GM12878 (cell line): ENCODE measurements around the gene TADA2A. TPM values are rescaled to one million over a fixed set of nuclear protein-coding genes. Genes with fewer than 3 reads are reported as not detected.

Experiments used
- ATAC-seq: fragments of 200-7000 bp; cut with Tn5 transposase; 3 replicates; pipeline ENCODE4 v1.9.1; 2020; ENCODE audit warnings: mild to moderate bottlenecking, moderate library complexity
- BruUV-seq: library from RNA; stranded (reverse); fragments of 400-500 nt; replicated peaks from 2 replicates; lab custom pipeline; 2021; lab: Mats Ljungman, UMichigan
- CTCF ChIA-PET: fragments of 300-600 bp; sonication (Branson Sonifier 250); formaldehyde crosslinking; extraction: SDS; loops from one replicate; lab custom pipeline; 2021; ENCODE audit warnings: inconsistent platforms; lab: Yijun Ruan, JAX
- POLR2A ChIA-PET: fragments of 350-600 bp; formaldehyde crosslinking; extraction: SDS; loops from one replicate; lab custom pipeline; 2021; ENCODE audit warnings: inconsistent platforms; lab: Charles Lee
- RAD21 ChIA-PET: fragments of 300-600 bp; sonication (Branson Sonifier 250); formaldehyde crosslinking; loops from one replicate; lab custom pipeline; 2023; ENCODE audit warnings: antibody characterized with exemption; ENCODE audit not compliant: unreplicated experiment; lab: Charles Lee
- SMC1A ChIA-PET: fragments of 300-600 bp; sonication (Branson Sonifier 250); formaldehyde crosslinking; loops from one replicate; lab custom pipeline; 2023; ENCODE audit not compliant: unreplicated experiment, uncharacterized antibody; lab: Charles Lee
- DNase-seq: peaks from one replicate; pipeline ENCODE4 v3.0.0-alpha.2; 2011; ENCODE audit warnings: low read depth, low spot score
- FAIRE-seq: peaks from 3 replicates; lab custom pipeline; 2011; peaks lifted over from hg19 to GRCh38; lab: Jason Lieb, UNC
- H2AFZ ChIP-seq: 2 replicates; pipeline ENCODE4 v1.6.0; 2011; ENCODE audit warnings: low read depth, low read length, control low read depth; ENCODE audit not compliant: control insufficient read depth
- H3K27ac ChIP-seq: 2 replicates; pipeline ENCODE4 v1.5.1; 2011; ENCODE audit warnings: control low read depth; ENCODE audit not compliant: control insufficient read depth, insufficient read depth
- H3K27me3 ChIP-seq, 2 experiments: replicated peaks in 1 of 2; 2 replicates each; pipeline versions ENCODE4 v1.6.0 to v1.6.1; 2011; ENCODE audit warnings: low read length in 1 of 2; ENCODE audit not compliant: control insufficient read depth in 2 of 2, insufficient read depth in 2 of 2
- H3K36me3 ChIP-seq, 2 experiments: 2 replicates each; pipeline ENCODE4 v1.5.1; 2011; ENCODE audit warnings: low read length in 1 of 2; ENCODE audit not compliant: control insufficient read depth in 2 of 2, insufficient read depth in 2 of 2
- H3K4me1 ChIP-seq: 2 replicates; pipeline ENCODE4 v1.6.1; 2011; ENCODE audit warnings: mild to moderate bottlenecking, low read length, moderate library complexity, mixed read lengths; ENCODE audit not compliant: control insufficient read depth, insufficient read depth
- H3K4me2 ChIP-seq: 2 replicates; pipeline ENCODE4 v1.6.0; 2011; ENCODE audit warnings: control low read depth; ENCODE audit not compliant: control insufficient read depth, insufficient read depth
- H3K4me3 ChIP-seq: fragments of 200-600 bp; sonication (generic); 2 replicates; pipeline ENCODE4 v1.5.1; 2016
- H3K79me2 ChIP-seq: 2 replicates; pipeline ENCODE4 v1.6.0; 2011; ENCODE audit warnings: low read length; ENCODE audit not compliant: control insufficient read depth, insufficient read depth
- H3K9ac ChIP-seq: 2 replicates; pipeline ENCODE4 v1.8.0; 2011; ENCODE audit warnings: low read length, control low read depth, mixed read lengths; ENCODE audit not compliant: control insufficient read depth, insufficient read depth
- H3K9me3 ChIP-seq: replicated peaks from 3 replicates; pipeline ENCODE4 v1.5.1; 2011; ENCODE audit warnings: mild to moderate bottlenecking, low read length; ENCODE audit not compliant: control insufficient read depth, insufficient read depth
- H4K20me1 ChIP-seq: 2 replicates; pipeline ENCODE4 v1.6.0; 2011; ENCODE audit not compliant: control insufficient read depth, insufficient read depth
- ATF7 ChIP-seq: fragments of 450-650 bp; IDR thresholded peaks from 2 replicates; pipeline ENCODE4 v1.6.1; 2016; ENCODE audit warnings: low read depth, mild to moderate bottlenecking
- BACH1 ChIP-seq: fragments of 450-650 bp; IDR thresholded peaks from 2 replicates; pipeline ENCODE4 v1.6.1; 2017; ENCODE audit warnings: mild to moderate bottlenecking, borderline replicate concordance
- CBFB ChIP-seq: IDR thresholded peaks from 2 replicates; pipeline ENCODE4 v1.6.1; 2016; ENCODE audit warnings: antibody characterized with exemption, low read depth
- CHD4 ChIP-seq: fragments of 200-600 bp; sonication (generic); IDR thresholded peaks from 2 replicates; pipeline ENCODE4 v1.6.1; 2016; ENCODE audit warnings: mild to moderate bottlenecking
- DPF2 ChIP-seq: fragments of 450-650 bp; IDR thresholded peaks from 2 replicates; pipeline ENCODE4 v1.6.1; 2017; ENCODE audit warnings: mild to moderate bottlenecking
- HDGF ChIP-seq: fragments of 450-650 bp; IDR thresholded peaks from 2 replicates; pipeline ENCODE4 v1.6.1; 2016; ENCODE audit warnings: antibody characterized with exemption
- IKZF1 ChIP-seq: fragments of 450-650 bp; conservative IDR thresholded peaks from 2 replicates; pipeline ENCODE4 v1.6.1; 2017; ENCODE audit warnings: antibody characterized with exemption, mild to moderate bottlenecking
- MEF2A ChIP-seq: IDR thresholded peaks from 2 replicates; pipeline ENCODE4 v1.6.1; 2011; ENCODE audit warnings: low read depth, mild to moderate bottlenecking, low read length, moderate library complexity; ENCODE audit not compliant: insufficient read depth
- MTA3 ChIP-seq: IDR thresholded peaks from 2 replicates; pipeline ENCODE4 v1.6.1; 2012; ENCODE audit warnings: low read length, inconsistent platforms, borderline replicate concordance
- NFYB ChIP-seq: IDR thresholded peaks from 2 replicates; pipeline ENCODE4 v1.6.1; 2011; ENCODE audit warnings: low read depth, mild to moderate bottlenecking, low read length, improper control_type of control experiment, moderate library complexity; ENCODE audit not compliant: insufficient read depth
- SMAD5 ChIP-seq: IDR thresholded peaks from 2 replicates; pipeline ENCODE4 v1.6.1; 2016; ENCODE audit warnings: antibody characterized with exemption, low read depth
- SP1 ChIP-seq: IDR thresholded peaks from one replicate; pipeline ENCODE4 v1.6.1; 2011; ENCODE audit warnings: low read depth, low read length
- STAT1 ChIP-seq: fragments of 450-650 bp; conservative IDR thresholded peaks from 2 replicates; pipeline ENCODE4 v1.6.1; 2014; ENCODE audit warnings: antibody characterized with exemption, mild to moderate bottlenecking
- ZBTB4 ChIP-seq: fragments of 450-650 bp; formaldehyde crosslinking; IDR thresholded peaks from 2 replicates; pipeline ENCODE4 v1.4.0; 2022; ENCODE audit warnings: mild to moderate bottlenecking, moderate library complexity
- ZNF687 ChIP-seq: fragments of 450-650 bp; IDR thresholded peaks from 2 replicates; pipeline ENCODE4 v1.6.1; 2017; ENCODE audit warnings: mild to moderate bottlenecking, moderate library complexity
- WGBS: methylation state at CpG from one replicate; pipeline ENCODE4 v1.1.6; 2016; ENCODE audit warnings: low lambda C conversion rate; ENCODE audit not compliant: insufficient replicate concordance, insufficient coverage; ENCODE audit errors: missing lambda C conversion rate; 5-methylcytosine and 5-hydroxymethylcytosine counted together
- in situ Hi-C: fragments of 300-500 bp; cut with MboI; formaldehyde crosslinking; loops from 9 replicates; pipeline ENCODE4 v1.14.3; 2018; ENCODE audit warnings: mixed read lengths
- intact Hi-C: fragments of 100-400 bp; cut with micrococcal nuclease; formaldehyde crosslinking; loops from one replicate; pipeline ENCODE4 v1.14.2; 2022; ENCODE audit not compliant: unreplicated experiment
- polyA plus RNA-seq, 11 experiments: library from polyadenylated mRNA; depleted of rRNA in 4 of 11; unstranded in 6 of 11; stranded (reverse) in 5 of 11; fragments of >200 nt; fragmentation: Nextera tagmentation in 4 of 11; fragmentation: Illumina TruSeq in 1 of 11; extraction: Ambion mirVana in 4 of 11; extraction: Trizol in 1 of 11; gene quantifications; 1 replicate in 1 of 11; 2 replicates in 10 of 11; pipeline versions ENCODE4 v1.2.1 to v1.2.3, GENCODE V29; 2011 to 2016; ENCODE audit warnings: inconsistent platforms in 2 of 11, missing spikeins in 2 of 11, low read depth in 1 of 11
- total RNA-seq, 4 experiments: library from RNA; depleted of rRNA in 3 of 4; stranded (reverse); fragments of >200 nt in 3 of 4; fragmentation: Illumina TruSeq in 1 of 4; extraction: Trizol in 1 of 4; gene quantifications; 2 replicates each; pipeline versions ENCODE4 v1.2.1 to v1.2.3, GENCODE V29; 2013 to 2021
- TF ChIP-seq, protein P1 (sequence below): fragments of 450-650 bp; IDR thresholded peaks from 2 replicates; pipeline ENCODE4 v1.6.1; 2017; ENCODE audit warnings: antibody characterized with exemption, mild to moderate bottlenecking, moderate library complexity

The TADA2A gene
- total and polyA plus RNA-seq, 10 of the 15 experiments (the other 5 are each of a cell fraction or from before 2014, with no cell fraction given): 19.6 to 43.8 (median 34.1) TPM

- Histone ChIP-seq H3K27me3 (no peaks in the 10 kb centered on the region), H3K4me3 (no peak overlapping the region), H3K9me3 (no peaks in the 10 kb centered on the region), H3K79me2 (no peaks in the 10 kb centered on the region), H3K36me3 (peaks cover 10 to 24% of the 10 kb centered on the region in 2 experiments; a peak in 3 of 4 replicates), H3K4me2 (no peak overlapping the region), H3K27ac (no peak overlapping the region), H2AFZ (no peak overlapping the region), H3K4me1 (no peaks in the 10 kb centered on the region), H3K9ac (no peak overlapping the region), H4K20me1 (no peaks in the 10 kb centered on the region)
- no TSS peak for BruUV-seq
- in situ Hi-C loops: no loop called here
- DNase-seq (no peak), FAIRE-seq (no peak), ATAC-seq (no peak)
- ChIA-PET POLR2A (no interaction called here), CTCF (interaction anchor here (1.0 to 1.4 kb wide), 2 partner anchors 11 to 99 kb away, joined by 3 to 4 read pairs; no protein-coding TSS in a partner anchor), RAD21 (no interaction called here), SMC1A (no interaction called here)
- 100% methylated on average over 1 of the region's 1 CpG for WGBS
- intact Hi-C loops: no loop called here
- TF ChIP-seq HDGF (no peak), DPF2 (no peak), SMAD5 (no peak), BACH1 (no peak), SP1 (no peak), MEF2A (no peak), STAT1 (no peak), MTA3 (no peak), IKZF1 (no peak), ZNF687 (no peak), CBFB (no peak), ATF7 (no peak), NFYB (no peak), CHD4 (no peak), ZBTB4 (CRISPR knock-in tag) (no peak)
- TF ChIP-seq, protein P1, sequence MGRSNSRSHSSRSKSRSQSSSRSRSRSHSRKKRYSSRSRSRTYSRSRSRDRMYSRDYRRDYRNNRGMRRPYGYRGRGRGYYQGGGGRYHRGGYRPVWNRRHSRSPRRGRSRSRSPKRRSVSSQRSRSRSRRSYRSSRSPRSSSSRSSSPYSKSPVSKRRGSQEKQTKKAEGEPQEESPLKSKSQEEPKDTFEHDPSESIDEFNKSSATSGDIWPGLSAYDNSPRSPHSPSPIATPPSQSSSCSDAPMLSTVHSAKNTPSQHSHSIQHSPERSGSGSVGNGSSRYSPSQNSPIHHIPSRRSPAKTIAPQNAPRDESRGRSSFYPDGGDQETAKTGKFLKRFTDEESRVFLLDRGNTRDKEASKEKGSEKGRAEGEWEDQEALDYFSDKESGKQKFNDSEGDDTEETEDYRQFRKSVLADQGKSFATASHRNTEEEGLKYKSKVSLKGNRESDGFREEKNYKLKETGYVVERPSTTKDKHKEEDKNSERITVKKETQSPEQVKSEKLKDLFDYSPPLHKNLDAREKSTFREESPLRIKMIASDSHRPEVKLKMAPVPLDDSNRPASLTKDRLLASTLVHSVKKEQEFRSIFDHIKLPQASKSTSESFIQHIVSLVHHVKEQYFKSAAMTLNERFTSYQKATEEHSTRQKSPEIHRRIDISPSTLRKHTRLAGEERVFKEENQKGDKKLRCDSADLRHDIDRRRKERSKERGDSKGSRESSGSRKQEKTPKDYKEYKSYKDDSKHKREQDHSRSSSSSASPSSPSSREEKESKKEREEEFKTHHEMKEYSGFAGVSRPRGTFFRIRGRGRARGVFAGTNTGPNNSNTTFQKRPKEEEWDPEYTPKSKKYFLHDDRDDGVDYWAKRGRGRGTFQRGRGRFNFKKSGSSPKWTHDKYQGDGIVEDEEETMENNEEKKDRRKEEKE: no peak
These were observed 69.2 kb downstream of the TADA2A start for GRCh38 chr17:37475731-37476420.
